Panc1 (cell line): ENCODE data around the gene DNAJB4.

ENCODE experiments used
- CTCF ChIP-seq: fragments of 450-650 bp; IDR thresholded peaks from 2 replicates; pipeline ENCODE4 v1.5.1; 2017; ENCODE audit warnings: mild to moderate bottlenecking
- POLR2AphosphoS5 ChIP-seq: IDR thresholded peaks from 2 replicates; pipeline ENCODE4 v1.6.1; 2012; ENCODE audit warnings: mild to moderate bottlenecking, low read depth, low read length, moderate library complexity
- REST ChIP-seq, 2 experiments: IDR thresholded peaks; 2 replicates each; pipeline ENCODE4 v1.6.1; 2011 to 2012; ENCODE audit warnings: low read depth in 2 of 2, control low read depth in 1 of 2, low read length in 1 of 2, mild to moderate bottlenecking in 1 of 2, moderate library complexity in 1 of 2; ENCODE audit not compliant: insufficient read depth in 1 of 2
- SIN3A ChIP-seq: IDR thresholded peaks from 2 replicates; pipeline ENCODE4 v1.6.1; 2012; ENCODE audit warnings: low read depth, mild to moderate bottlenecking, low read length, moderate library complexity, borderline replicate concordance; ENCODE audit not compliant: insufficient read depth

- TF ChIP-seq POLR2AphosphoS5 (no peak), REST (IDR thresholded peaks at IDR 0.05; ENCODE audit: insufficient read depth in 1 of 2, low read depth in 2 of 2, low read length in 1 of 2) (no peak), CTCF (no peak; the same call in 1 of the 2 replicates), SIN3A (no peak)
These were observed 56.3 kb downstream of the DNAJB4 start for GRCh38 chr1:78060857-78061563.
